ELF-1 (cell line): ENCODE results near the gene UBE2Z.
"Not testable (repeated sequence)": the region's sequence is repeated elsewhere in the genome, so short reads cannot be mapped to it uniquely, and the experiment has no call there.

Experiments used
- DNase-seq: peaks from one replicate; pipeline ENCODE4 v3.0.0-alpha.2; 2016; ENCODE audit warnings: low read depth, low spot score

The UBE2Z gene

DNA sequence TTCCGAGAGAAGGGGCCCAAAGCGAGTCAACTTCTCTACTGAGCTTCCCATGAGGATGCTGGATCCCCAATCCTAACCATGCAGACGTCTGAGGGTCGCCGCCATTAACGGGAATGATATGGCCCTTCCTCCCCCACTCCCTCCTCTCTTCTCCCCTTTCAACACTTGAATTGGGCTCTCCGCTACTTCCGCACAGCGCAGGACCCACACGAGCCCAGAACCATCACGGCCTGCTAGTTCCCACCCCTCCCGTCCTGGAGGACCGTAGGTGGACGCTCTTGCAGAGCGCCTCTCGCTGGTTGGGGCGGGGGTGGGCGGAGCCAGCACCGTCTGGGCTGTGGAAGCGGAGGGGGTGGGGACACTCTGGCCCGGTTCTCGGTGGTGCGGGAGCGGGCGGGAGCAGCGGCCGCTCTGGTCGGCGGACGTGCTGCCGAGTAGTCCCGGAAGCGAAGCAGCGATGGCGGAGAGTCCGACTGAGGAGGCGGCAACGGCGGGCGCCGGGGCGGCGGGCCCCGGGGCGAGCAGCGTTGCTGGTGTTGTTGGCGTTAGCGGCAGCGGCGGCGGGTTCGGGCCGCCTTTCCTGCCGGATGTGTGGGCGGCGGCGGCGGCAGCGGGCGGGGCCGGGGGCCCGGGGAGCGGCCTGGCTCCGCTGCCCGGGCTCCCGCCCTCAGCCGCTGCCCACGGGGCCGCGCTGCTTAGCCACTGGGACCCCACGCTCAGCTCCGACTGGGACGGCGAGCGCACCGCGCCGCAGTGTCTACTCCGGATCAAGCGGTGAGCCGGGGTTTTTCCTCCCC, at the start of gene UBE2Z:
Gene UBE2Z, plus strand, starts transcription at position 361 of the 797 bp plus-strand sequence. Its CDS starts 97 bp downstream, at position 458.
- peak; percentile 95 for DNase-seq

DNA sequence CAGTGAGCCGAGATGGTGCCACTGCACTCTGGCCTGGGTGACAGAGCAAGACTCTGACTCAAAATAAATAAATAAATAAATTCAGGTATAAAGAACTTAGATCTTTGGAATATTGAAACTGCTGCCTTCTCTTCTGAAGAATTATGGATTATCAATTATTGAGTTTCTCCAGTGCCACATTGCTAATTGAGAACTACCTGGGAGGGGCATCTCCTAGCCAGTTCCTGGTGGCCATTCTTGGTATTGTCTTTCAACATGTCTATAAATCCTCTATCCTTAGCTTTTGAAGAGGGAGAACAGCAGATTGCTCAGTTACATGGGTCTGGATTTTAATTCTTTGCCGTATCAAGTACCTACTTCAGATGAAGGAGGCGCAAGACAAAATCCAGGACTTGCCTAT, 48.2 kb upstream of the UBE2Z start:
- no peak for DNase-seq

DNA sequence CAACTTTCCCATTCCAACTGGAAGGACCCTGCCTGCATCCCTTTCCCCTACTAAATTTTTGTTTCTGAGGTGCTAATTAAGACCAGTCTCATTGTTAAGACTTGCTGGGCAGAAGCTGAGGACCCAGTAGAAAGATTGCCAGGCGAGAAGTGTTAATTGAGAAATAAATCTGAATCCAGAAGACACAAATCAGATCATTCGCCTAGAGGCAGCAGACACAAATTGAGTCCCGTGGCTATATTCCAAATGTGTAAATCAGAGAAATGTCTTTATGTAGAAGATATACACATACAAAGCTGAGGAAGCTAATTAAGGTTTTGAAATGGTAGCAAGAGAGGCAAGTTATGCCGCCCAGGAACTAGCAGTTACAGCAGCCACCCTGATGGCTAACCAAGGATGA, 47.8 kb upstream of the UBE2Z start:
- no peak for DNase-seq

DNA sequence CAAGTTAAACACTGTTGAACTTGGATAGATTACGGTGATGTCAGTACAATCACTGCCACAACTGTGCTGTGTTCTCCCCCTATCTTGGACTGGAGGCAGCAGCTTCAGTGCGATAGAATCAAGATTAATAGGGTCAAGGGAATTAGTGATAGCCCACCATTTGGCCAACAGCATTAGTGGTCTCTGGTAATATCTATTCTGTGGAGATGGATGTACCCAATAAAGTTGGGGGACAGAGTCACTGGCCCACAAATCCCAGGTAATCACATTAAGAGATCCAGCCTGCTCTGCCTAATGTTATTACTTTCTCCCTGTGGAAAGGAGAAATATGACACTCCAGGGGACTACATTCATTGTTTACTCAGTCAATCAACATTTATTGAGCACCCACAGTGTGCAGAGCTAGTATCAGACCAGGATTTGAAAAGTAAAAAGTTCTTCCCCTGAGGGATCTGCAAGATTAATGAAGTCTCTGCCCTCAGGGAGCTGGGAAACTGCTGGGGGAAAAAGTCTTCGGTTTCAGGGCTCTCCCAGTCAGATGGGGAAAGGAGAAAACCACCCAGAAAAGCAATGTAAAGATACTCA, 39.2 kb upstream of the UBE2Z start:
- DNase-seq = no peak

DNA sequence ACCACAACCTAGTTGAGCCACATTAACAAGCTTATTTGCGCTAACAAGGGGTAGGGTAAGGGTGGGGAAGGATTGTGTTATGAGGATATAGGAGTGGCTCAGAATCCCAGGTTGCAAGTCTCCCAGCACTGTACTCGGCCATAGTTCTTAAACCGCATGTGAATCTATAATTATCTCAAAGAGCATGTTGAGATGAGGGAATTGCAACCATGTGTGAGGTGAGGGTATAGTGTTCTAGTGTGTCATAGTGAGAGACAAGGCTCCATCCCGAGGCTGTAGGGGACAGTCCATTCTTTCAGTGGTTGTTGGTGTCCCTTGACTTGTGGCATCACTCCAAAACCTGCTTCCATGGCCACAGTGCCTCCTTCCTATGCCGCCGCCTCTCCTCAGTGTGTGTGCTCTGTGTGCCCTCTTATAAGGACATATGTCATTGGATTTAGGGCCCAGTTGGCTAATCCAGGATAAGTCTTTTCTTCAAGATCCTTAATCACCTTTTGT, 38.3 kb upstream of the UBE2Z start:
- DNase-seq = no peak

DNA sequence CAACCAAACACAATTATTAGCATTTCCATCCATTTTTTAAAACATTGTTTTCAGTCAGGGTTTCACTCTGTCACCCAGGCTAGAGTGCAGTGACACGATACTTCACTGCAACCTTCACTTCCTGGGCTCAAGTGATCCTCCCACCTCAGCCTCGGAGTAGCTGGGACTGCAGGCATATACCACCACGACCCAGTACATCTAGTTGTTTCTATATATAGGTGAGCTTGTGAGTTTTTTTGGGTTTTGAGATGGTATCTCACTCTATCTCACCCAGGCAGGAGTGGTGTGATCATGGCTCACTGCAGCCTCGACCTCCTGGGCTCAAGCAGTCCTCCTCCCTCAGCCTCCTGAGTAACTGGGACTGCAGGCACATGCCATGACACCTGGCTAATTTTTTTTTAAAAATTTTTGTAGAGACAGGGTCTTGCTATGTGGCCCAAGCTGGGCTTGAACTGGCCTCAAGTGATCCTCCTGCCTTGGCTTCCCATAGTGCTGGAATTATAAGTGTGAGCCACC, 37.1 kb upstream of the UBE2Z start:
- DNase-seq = no peak

DNA sequence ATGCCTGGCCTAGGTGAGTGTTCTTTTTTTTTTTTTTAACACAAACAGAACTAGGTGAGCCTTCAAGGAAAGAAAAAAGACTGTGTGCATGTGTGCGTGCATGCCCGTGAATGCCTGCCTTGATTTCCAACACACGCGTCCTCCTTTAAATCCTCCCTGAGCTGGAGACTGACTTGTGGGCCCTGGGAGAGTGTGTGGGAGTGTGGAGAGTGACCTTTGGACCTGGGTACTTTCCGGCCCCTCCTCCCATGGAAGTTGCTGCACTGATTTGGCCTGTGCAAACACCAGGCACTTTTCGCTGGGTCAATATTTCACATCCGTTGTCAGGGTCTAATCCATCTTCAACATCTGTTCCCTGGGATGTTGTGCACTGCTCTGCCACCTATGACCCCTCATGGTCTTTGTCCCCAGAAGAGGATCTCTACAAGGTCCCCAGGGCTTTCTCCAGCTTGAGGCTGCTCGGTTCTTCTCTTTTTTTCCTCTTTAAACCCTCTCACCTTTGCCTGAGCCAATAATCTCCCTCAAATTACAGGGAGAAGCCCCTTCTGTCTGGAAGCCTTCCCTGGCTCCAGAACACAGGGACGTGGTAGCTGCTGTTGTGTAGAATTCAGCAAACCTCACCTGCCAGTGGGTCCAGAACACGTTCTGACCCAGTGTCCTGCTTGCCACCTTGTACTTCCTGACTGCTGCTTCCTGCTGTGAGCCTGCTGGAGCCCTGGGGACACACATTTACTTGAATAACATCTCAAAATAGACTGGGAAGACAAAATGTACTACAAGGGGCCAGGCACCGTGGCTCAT, 36.5 kb upstream of the UBE2Z start:
- peak; percentile 37 for DNase-seq

DNA sequence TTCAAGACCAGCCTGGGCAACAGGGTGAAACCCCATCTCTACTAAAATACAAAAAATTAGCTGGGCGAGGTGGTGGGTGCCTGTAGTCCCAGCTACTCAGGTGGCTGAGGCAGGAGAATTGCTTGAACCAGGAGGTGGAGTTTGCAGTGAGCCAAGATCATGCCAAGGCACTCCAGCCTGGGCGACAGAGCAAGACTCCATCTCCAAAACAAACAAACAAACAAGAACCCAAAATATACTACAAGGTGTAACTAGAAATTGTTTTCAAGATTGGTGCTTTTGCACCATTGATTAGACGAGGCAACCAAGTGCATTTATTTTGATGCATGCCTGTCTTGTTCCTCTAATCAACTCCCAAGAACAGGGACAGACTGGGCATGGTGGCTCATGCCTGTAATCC, 35.8 kb upstream of the UBE2Z start:
- DNase-seq = not testable (repeated sequence)

DNA sequence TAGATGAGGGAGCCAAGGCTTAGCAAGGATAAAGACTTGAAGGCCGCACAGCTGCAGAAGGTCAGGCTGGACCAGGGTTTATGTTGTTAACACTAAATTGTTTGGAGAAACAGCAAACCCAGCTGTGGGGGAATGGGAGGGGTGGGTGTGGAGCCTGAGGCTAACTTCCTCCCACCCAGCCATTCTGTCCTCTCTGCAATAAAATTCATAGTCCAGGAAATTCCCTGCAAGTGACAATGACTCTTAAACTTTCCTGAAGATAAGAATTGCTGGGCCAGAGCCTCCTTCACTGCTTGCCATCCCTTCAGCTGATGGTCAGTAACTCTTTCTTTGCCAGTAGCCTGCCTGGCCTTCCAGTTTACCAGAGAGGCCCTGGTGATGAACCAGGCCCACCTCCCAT, 35.0 kb upstream of the UBE2Z start:
- peak; percentile 49 for DNase-seq

DNA sequence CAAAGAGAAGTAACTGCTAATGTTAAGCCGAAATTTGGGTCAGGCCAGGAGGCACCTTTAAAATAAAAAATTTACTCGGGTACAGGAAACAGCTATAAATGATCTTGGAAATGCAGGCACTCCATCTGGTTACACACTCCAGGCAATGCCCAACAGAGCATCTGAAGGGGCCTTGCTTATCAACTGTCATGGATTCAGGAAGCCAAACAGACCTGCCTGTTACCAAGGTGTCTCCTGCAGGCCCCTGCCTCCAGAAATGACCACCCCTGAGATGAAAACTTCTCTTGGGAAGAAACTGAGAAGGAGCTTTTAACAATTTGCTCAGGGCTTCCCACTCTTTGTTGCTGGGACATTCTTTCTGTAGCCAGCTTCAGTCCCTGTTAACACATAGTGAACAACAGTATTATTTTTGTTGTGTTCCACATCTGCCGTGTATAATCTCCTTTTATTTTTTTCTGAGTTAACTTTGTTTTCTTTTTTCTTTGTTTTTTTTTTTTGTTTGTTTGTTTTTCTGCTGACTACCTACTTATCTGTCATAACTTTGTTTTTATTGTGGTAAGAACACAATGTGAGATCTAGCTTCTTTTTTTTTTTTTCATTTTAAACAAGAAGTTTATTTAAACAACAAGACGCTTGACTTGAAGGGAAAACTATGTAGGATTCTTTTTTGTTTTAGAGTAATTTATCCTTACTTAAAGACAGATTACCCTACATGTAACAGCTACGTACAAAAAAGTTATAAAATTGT, 34.3 kb upstream of the UBE2Z start:
- DNase-seq = peak; percentile 37

DNA sequence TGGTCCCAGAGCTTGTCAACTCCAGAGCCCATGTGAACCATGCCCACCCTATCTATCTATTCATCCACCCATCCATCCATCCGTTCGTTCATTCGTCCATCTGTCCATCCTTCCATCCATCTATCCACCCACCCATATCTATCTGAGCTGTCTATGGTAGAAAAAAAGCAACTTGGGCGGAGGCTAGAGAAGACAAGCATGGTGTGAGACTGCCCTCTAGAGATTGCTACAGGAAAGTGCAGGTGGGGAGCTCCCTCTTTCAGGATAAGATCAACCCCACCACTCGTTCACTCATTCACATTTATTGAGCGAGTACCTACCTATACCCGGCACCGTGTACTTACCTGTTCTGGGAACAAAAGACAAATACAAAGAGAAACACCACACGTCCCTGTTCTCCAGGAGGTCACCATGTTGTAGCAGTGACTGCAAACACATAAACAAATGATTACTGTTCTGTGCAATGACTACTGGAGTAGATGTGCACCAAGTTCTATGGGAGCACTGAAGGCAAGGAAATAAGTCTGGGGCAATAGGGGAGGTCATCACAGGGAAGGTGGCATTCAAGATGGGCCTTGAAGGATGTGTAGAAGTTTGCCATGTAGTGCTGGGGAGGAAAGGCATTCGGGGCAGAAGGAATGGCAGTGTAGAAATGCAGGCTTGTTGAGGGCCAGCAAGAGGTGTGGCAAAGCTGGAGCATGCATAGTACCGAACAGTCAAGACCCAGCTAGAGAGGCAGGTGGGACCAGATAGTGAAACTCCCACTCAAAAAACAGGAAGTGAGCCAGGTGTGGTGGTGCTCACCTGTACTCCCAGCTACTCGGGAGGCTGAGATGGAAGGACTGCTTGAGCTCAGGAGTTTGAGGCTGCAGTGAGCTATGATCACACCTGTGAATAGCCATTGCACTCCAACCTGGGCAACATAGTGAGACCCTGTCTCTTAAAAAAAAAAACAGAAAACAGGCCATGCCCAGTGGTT, 29.0 kb upstream of the UBE2Z start:
- peak; percentile 71 for DNase-seq

DNA sequence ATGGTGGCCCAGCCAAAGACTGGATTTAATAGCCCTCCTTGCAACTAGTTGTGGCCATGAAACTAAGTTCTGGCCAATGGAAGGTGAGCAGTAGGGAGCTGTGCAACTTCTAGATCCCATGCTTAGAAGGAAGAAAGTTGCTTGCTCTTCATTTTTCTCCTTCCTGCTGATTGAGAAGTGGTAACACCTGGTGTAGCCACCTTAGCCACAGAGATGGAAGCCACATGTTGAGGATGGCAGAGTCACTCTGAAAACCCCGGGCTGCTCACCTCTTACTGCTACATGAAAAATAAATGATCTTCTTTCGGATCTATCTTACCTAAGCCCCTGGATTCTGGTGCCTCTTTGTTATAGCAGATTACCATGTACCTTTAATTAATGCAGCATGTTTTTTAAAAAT, 25.9 kb upstream of the UBE2Z start:
- no peak for DNase-seq

DNA sequence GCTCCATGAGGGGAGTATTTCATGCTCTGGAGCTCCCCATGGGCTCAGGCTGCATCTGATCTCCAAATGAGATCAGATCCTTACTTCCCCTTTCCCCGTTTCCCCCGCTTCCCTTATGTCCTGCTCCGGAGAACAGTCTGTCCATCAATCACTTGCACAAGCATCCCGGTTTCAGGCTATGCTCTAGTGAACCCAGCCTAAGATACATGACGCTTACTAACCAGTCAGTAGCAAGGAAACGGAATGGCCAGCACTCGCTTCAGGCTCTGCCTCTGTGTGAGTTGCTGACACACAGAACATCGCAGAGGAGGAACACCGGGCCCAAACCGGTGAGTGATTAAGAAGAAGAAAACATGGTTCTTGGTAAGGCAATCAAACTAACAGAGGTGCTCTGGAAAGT, 25.0 kb upstream of the UBE2Z start:
- DNase-seq = no peak

DNA sequence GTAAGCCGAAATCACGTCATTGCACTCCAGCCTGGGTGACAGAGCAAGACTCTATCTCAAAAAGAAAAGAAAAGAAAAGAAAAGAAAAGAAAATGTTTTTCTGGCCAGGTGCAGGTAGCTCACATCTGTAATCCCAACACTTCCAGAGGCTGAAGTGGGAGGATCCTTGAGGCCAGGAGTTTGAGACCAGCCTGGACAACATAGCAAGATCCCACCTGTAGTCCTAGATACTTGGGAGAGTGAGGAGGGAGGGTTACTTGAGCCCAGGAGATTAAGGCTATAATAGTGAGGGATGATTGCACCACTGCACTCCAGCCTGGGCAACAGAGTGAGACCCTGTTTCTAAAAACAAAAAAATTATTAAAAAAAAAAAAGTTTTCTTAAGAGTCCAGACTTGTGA, 18.1 kb upstream of the UBE2Z start:
- no peak for DNase-seq

DNA sequence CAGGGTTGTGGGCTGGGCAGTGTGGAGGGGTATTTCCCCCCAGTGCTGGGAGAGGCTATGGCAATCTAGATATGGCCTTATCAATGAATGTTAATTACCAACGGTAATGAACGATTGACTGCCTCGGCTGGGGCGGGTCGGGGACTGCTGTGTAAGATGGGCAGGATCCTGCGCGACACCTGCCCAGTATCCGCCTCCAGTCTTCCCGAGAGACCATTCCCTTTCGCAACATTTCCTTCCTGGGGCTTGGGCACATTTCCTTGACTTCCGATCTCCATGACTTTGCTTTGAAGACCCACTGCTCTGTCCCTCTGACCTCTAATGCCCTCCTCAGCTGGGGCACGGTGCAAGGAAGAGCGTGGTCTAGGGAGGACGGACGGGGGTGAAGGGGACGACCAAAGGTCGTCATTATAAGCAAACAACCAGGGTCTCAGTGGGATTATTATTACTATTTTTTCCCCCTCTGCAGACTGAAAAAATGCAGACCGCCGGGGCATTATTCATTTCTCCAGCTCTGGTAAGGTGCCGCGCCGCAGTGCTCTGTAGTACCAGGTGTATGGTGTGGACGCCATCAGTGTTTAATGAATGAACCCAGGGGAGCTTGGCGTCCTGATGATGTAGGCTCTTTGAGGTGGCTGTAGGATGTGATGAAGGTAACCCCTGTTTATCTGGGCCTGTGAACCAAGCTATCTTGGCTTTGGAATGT, 15.1 kb upstream of the UBE2Z start:
- peak; percentile 25 for DNase-seq

DNA sequence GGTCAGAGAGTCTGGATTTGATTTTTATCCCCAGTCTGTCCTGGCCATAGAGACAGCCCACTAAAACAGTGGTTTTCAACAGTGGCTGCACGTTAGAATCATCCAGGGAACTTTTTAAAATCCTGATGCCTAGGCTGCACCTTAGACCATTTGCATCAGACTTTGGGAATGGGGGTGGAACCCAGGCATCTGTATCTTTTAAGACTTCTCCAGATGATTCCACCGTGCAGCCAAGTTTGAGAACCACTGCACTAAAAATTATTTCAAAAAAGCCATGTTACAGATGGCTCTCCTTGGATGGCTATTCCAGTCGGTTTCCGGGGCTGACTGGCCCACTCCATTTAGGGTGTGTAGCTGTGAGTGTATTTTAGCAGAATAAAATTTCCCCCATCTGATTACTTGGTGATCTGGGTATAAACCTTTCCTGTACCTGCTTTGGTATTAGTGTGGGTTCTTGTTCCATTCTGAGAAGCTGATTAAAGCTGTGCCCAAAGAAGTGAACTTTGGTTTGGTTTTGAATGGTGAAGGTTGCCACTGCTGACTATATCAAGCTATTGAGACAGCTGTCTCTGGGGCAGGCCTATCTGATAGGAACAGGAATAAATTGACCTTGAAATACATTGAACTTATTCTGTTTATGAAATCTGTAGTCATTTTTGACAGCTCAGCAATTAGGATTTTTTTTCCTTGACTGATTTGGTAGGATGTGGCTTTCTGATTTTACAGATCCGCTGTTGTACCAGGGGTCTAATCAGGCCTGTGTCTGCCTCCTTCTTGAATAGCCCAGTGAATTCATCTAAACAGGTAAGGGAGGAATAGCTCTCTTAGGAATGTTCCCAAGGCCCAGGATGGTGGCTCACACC, 14.3 kb upstream of the UBE2Z start:
- no peak for DNase-seq

DNA sequence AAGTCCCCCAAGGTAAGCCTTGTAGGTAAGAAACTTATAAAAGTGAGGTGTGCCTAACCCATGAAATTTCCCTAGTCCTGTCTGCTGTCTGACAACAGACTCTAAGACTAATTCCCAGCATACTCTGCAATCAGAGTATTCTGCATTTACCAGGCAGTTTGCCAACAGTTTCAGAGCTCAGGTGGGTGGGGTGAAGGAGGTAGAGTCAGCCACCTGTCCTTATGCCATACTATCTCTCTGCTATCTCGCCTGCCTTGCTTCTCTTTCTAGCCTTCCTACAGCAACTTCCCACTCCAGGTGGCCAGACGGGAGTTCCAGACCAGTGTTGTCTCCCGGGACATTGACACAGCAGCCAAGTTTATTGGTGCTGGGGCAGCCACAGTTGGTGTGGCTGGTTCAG, 13.3 kb upstream of the UBE2Z start:
- DNase-seq = no peak

DNA sequence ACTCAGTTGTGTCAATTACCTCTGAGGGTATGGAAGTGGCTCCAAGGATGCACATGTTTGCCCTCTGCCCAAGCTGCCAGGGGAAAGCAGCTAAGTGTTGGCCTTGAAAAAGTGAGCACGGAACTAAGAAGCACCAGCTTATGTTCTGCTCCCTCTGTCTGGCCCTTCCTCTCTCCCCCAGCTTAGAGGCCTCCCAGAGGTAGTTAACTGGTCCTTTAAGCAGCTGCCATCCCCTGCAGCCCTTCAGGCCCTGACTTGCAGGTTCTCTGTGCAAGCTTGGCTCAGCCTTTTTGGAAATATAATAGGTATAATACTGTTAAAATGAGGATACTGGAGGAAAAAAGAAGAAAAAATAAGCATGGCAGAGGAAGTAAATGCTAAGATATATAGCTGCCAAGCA, 7.0 kb upstream of the UBE2Z start:
- no peak for DNase-seq

DNA sequence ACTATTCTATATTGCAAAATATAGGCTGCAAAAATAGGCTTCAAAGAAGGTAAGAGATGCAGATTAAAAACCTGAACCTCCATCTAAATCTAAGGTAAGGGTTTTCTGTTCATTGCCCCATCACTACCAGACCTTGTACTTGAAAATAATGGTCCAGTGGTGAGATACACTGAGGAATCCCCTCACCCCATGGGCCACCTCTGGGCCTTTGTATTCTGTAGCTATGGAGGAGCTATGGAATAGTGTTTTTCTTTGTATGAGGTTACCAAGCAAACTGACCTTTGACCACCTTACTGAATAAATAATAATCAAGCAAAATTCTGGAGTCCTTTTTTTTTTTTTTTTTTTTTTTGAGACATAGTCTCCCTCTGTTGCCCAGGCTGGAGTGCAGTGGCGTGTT, 4.8 kb upstream of the UBE2Z start:
- DNase-seq = no peak
